ENCODE data around the gene OR4D1.
A peak's percentile ranks its signal among the peaks of the same experiment; 100 is the strongest.

The OR4D1 gene

DNA sequence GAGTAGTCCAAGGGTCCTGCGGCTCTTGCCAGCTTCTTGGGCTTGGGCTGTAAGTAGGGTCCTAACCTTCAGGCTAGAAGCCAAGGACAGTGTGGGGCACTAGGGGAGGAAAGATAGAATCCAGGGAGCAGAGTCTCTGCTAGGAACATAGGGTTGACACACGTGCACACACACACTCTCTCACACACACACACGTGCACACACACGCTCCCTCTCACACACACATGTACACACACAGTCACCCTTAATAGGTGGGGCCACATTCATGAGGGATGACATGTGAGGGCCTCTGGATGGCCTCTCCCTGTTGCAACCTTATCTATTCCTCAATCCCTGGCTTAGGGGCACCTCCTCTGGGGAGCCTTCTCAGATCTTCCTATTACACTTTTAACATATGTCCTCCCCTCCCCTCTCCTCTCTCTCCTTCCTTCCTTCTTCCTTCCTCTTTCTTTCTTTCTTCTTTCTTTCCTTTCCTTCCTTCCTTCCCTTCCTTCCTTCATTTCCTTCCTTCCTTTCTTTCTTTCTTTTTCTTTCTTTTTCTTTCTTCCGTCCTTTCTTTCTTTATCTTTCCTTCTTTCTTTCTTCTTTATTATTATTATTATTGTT is 47.4 kb downstream of the OR4D1 start:
- DNase-seq = peak; percentile 47

DNA sequence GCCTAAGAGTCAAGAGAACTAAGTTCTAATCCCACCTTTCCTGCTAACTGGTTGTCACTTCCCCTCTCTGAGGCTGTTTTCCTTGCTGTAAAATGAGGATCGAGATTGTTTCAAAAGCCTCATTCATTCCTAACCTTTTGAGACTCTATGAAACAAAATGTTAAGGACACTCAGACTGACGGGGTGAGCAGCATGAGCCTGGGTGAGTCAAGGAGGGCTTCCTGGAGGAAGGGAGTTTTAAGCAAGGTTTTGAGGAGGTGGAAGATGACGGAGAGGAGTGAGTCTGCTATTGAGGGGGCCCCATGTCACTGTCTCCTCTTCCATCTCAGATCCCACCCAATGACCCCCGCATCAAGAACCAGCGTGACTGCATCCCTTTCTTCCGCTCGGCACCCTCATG is 48.4 kb downstream of the OR4D1 start:
- DNase-seq = no peak

DNA sequence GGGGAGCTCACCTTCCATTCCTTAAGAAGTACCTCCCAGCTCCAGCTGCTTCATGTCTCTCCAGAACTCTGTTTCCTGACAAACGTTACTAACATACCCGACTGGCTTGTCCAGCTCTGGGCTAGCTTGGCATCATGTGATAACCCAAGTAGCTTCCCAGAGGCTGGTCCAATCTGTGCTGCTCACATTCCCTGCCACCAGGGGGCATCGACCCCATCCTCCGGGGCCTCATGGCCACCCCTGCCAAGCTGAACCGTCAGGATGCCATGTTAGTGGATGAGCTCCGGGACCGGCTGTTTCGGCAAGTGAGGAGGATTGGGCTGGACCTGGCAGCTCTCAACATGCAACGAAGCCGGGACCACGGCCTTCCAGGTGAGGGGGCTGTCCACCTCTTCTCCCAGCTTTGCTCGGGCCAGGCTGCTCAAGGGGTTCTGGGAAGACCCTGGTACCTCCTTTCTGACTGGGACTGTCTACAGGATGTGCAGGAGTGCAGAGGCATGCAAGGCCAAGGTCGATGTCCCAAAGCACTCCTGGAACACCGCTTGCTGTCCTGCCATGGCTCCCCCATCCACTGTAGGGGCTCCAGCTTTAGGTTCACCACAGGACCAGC is 51.9 kb downstream of the OR4D1 start:
- DNase-seq = peak; percentile 70

DNA sequence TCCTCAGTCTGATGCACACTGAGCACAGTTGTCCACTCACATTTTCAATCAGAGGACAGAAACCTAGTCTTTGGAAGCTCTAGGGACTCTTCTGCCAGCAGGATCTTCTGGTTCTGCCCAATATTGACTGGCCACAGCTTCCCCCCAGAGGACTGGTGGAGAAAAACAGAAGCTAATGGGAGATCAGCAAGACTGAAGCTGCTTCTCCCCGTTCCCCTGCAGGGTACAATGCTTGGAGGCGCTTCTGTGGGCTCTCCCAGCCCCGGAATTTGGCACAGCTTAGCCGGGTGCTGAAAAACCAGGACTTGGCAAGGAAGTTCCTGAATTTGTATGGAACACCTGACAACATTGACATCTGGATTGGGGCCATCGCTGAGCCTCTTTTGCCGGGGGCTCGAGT is 54.7 kb downstream of the OR4D1 start:
- DNase-seq = no peak

DNA sequence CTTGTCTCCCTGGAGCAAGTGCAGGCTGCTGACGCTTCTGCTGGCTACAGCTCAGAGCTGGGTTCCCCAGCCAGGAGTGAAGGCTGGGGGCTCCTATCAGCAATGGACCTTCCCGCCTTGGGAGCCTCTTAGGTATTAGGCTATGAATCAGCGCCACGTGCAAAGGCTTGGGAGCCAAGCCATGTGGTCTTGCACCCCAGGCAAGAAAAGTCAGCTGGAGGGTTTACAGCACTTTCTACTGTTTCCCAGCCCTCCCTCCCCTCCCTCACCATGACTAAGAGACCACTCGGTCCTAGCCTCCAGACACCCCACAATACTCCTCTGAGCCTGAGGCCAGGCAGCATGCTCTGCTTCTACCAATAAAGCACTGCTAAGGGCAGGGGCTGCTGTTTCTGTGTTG is 56.6 kb downstream of the OR4D1 start:
- DNase-seq = no peak

DNA sequence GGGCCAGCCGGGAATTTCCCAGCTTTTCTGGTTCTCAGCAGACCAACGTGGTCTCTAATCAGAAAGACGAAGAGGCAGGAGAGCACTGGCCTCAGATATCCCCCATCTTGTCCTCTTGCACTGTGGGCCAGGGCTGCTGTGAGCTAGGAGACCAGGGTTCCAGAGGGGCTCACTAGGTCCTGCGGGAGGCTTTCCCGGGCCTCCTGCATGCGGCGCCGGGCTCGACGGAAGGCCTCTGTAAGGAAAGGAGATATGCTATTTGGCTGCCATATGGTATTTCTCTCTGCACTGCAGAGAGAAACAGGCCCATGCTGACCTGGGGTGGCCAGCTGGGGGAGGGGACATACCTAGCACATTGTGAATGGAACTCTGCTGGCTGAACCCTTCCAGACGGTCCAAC is 57.8 kb downstream of the OR4D1 start:
- no peak for DNase-seq

DNA sequence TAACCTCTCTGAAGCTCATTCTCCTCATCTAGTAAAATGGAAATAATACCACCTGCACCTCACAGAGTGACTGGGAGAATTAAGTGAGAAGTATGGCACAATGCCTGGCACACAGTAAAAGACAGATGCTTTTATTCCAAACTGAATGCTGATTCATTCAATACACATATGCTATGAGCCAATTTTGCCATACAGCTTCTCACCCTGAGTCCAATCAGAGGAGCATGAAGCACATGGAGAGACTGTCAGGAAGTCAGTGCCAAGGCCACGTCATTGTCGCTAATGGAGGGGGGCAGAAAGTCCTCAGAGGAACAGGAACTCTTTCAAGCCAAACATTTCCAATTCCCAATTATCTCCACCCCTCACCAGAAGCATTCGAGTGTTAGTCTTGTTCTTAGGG is 59.3 kb downstream of the OR4D1 start:
- no peak for DNase-seq

DNA sequence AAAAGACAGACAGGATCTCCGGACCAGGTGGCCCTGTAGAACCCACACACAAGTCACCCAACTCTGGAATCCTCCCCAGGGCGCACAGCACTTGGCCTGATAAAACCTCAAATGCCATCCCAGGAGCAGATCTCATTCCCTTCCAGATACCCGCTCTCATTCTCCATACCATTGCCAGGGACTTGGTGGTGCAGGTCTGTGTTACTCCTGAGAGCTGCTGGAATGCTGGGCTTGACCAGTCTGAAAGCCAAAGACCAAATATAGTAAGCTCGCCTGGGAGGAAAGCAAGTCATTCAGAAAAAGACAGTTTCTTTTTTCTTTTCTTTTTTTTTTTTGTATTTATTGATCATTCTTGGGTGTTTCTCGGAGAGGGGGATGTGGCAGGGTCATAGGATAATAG is 60.2 kb downstream of the OR4D1 start:
- DNase-seq = no peak
